Mesothelial cell of epicardium (in vitro differentiated cells): ENCODE results near the gene CFAP299. TPM values are rescaled to one million over a fixed set of nuclear protein-coding genes. Genes with fewer than 3 reads are reported as not detected.
"Not testable (repeated sequence)": the region's sequence is repeated elsewhere in the genome, so short reads cannot be mapped to it uniquely, and the experiment has no call there.

Experiments used
- DNase-seq, 2 experiments: peaks; one replicate each; pipeline ENCODE4 v3.0.0; 2021; ENCODE audit warnings: low spot score in 2 of 2; ENCODE audit not compliant: unreplicated experiment in 2 of 2
- H3K27ac Mint-ChIP-seq: 2 replicates; pipeline ENCODE4 v1.8.0; 2021; ENCODE audit warnings: mixed read lengths
- H3K27me3 Mint-ChIP-seq: 2 replicates; pipeline ENCODE4 v1.8.0; 2021; ENCODE audit warnings: low read depth, mixed read lengths
- H3K36me3 Mint-ChIP-seq: 2 replicates; pipeline ENCODE4 v1.8.0; 2021; ENCODE audit warnings: mixed read lengths
- H3K4me1 Mint-ChIP-seq: 2 replicates; pipeline ENCODE4 v1.8.0; 2021; ENCODE audit warnings: mixed read lengths
- H3K4me3 Mint-ChIP-seq: 2 replicates; pipeline ENCODE4 v1.8.0; 2021; ENCODE audit warnings: mild to moderate bottlenecking, moderate library complexity, mixed read lengths
- H3K9me3 Mint-ChIP-seq: 2 replicates; pipeline ENCODE4 v1.8.0; 2021; ENCODE audit warnings: mixed read lengths
- total RNA-seq: library from RNA; stranded (reverse); gene quantifications from 3 replicates; pipeline ENCODE4 v1.2.1, GENCODE V29; 2021
- TF ChIP-seq, protein P1 (sequence below): fragments of 200-600 bp; sonication (generic); IDR thresholded peaks from one replicate; pipeline ENCODE4 v1.5.0; 2021; ENCODE audit warnings: antibody characterized with exemption; ENCODE audit not compliant: unreplicated experiment

Gene CFAP299
- total RNA-seq, 1 donor from 2014 or later, result 0.22 TPM

DNA sequence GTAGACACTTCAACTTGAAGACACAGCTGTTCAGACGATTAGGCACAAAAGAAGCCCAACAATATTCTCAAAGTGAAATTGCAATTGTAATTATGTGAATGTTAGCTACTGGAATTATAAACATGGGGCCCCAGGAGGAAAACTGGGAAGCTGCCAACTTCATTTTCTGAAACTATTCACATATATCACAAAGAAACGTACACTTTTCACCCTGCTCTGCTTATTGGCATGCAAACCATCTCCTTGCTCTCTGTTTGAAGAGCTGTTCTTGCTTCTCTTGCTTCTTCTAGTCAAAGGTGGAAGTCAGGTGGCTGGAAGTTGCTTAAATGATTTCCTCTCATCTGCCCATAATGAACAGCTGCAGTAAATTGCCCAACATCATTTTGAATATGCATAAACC, 320.1 kb downstream of the CFAP299 start:
- Mint-ChIP-seq H3K27ac (peak overlapping the region; percentile 56), H3K4me1 (peaks cover 19% of the 10 kb centered on the region), H3K36me3 (no peaks in the 10 kb centered on the region), H3K4me3 (no peak overlapping the region), H3K9me3 (peaks cover 10% of the 10 kb centered on the region), H3K27me3 (peaks cover 12% of the 10 kb centered on the region)
- TF ChIP-seq, protein P1, sequence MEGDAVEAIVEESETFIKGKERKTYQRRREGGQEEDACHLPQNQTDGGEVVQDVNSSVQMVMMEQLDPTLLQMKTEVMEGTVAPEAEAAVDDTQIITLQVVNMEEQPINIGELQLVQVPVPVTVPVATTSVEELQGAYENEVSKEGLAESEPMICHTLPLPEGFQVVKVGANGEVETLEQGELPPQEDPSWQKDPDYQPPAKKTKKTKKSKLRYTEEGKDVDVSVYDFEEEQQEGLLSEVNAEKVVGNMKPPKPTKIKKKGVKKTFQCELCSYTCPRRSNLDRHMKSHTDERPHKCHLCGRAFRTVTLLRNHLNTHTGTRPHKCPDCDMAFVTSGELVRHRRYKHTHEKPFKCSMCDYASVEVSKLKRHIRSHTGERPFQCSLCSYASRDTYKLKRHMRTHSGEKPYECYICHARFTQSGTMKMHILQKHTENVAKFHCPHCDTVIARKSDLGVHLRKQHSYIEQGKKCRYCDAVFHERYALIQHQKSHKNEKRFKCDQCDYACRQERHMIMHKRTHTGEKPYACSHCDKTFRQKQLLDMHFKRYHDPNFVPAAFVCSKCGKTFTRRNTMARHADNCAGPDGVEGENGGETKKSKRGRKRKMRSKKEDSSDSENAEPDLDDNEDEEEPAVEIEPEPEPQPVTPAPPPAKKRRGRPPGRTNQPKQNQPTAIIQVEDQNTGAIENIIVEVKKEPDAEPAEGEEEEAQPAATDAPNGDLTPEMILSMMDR, result no peak
- no peak for DNase-seq

- not testable (repeated sequence) for DNase-seq, H3K36me3 Mint-ChIP-seq, H3K4me3 Mint-ChIP-seq, H3K4me1 Mint-ChIP-seq, H3K27ac Mint-ChIP-seq
- H3K9me3 Mint-ChIP-seq, result peaks cover 10% of the 10 kb centered on the region
- peaks cover 42% of the 10 kb centered on the region for H3K27me3 Mint-ChIP-seq
These were observed 334.6 kb downstream of the CFAP299 start for GRCh38 chr4:80670118-80670517.

DNA sequence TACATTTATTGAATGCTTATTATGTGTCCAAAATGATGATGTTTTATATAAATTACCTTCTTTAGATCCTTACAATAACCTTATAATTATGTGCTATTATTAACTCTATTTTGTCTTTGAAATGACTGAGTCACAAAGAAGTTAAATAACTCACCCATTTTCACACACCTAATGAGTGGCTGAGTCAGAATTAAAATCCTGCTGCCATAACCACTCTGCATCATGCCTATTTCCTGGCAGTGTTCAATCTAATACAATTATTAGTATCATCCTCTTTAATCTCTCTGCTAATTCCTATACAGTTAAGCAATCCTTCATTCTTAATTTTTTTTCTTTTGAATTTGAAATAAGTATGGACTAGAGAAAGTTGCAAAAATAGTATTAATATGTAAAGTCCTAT, 342.9 kb downstream of the CFAP299 start:
- Mint-ChIP-seq H3K27me3 (peaks cover 57% of the 10 kb centered on the region), H3K9me3 (peaks cover 10% of the 10 kb centered on the region)
- TF ChIP-seq, protein P1, result no peak

DNA sequence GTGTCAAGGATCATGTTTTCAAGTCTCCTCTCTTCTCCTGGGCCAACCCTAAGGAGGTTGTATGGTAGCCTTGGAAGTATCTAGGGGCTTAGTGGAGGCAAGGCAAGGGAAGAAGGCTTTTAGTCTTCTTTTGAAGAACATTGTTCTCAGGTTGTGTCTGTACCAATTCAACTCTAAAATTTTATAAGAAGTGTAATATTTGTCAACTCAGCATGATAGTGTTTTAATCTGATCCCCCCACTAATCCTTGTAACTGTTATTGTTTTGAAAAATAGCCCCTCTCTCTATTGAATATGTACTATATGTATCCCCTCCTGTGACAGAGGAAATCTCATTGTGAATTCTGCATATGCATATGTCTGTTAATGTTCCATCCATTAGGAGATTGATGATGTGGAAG, 345.4 kb downstream of the CFAP299 start:
- Mint-ChIP-seq H3K27ac (no peak overlapping the region), H3K9me3 (no peaks in the 10 kb centered on the region), H3K4me3 (no peak overlapping the region), H3K4me1 (peaks cover 10% of the 10 kb centered on the region), H3K27me3 (peaks cover 39% of the 10 kb centered on the region), H3K36me3 (no peaks in the 10 kb centered on the region)
- no peak for DNase-seq
- TF ChIP-seq, protein P1, result no peak

More for the DNA sequence above, 342.9 kb downstream of the CFAP299 start:
- DNase-seq, result no peak
- H3K27ac Mint-ChIP-seq, result no peak overlapping the region
- H3K4me1 Mint-ChIP-seq, result no peaks in the 10 kb centered on the region
- H3K36me3 Mint-ChIP-seq, result no peaks in the 10 kb centered on the region
- no peak overlapping the region for H3K4me3 Mint-ChIP-seq

DNA sequence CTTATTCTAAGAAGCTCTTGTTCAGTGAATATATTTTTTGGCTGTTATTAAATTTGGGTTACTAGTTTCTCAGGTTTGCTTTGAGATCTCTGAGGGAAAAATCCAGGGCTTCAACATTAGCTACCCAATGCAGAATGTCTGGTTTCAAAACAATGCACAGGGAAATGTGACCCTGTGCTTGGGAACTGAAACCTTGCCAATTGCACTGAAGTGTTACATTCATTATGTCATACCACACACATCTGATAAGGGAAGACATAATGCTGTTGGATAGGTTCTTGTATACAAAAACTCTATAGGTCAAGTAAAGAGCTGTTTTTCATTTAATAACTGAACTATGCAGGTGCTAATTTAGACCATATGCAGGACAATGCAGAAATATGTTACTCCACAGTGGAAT, 349.7 kb downstream of the CFAP299 start:
- no peaks in the 10 kb centered on the region for H3K36me3 Mint-ChIP-seq
- peaks cover 11% of the 10 kb centered on the region for H3K4me1 Mint-ChIP-seq
- TF ChIP-seq, protein P1, result no peak
- peaks cover 21% of the 10 kb centered on the region for H3K27me3 Mint-ChIP-seq
- peak overlapping the region; percentile 57 for H3K27ac Mint-ChIP-seq
- H3K4me3 Mint-ChIP-seq, result no peak overlapping the region
- peaks cover 8% of the 10 kb centered on the region for H3K9me3 Mint-ChIP-seq
- DNase-seq, result no peak

DNA sequence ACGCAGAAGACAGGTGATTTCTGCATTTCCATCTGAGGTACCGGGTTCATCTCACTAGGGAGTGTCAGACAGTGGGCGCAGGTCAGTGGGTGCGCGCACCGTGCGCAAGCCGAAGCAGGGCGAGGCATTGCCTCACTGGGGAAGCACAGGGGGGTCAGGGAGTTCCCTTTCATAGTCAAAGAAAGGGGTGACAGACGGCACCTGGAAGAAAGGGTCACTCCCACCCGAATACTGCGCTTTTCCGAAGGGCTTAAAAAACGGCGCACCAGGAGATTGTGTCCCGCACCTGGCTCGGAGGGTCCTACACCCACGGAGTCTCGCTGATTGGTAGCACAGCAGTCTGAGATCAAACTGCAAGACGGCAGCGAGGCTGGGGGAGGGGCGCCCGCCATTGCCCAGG, 352.2 kb downstream of the CFAP299 start:
- H3K4me3 Mint-ChIP-seq, H3K27me3 Mint-ChIP-seq, H3K36me3 Mint-ChIP-seq, DNase-seq, H3K27ac Mint-ChIP-seq, H3K9me3 Mint-ChIP-seq: not testable (repeated sequence)
- peaks cover 11% of the 10 kb centered on the region for H3K4me1 Mint-ChIP-seq

- Mint-ChIP-seq H3K9me3 (no peaks in the 10 kb centered on the region), H3K4me3 (no peak overlapping the region), H3K4me1 (peaks cover 2% of the 10 kb centered on the region), H3K27me3 (peaks cover 3% of the 10 kb centered on the region), H3K36me3 (no peaks in the 10 kb centered on the region), H3K27ac (no peak overlapping the region)
- no peak for DNase-seq
- TF ChIP-seq, protein P1, result no peak
These were observed 358.6 kb downstream of the CFAP299 start for GRCh38 chr4:80694171-80694570.
